Esophagus squamous epithelium (tissue), 5 donors: Measurements from ENCODE around the gene C19orf12. TPM values are rescaled to one million over a fixed set of nuclear protein-coding genes. Genes with fewer than 3 reads are reported as not detected.

Experiments used
- DNase-seq: peaks from one replicate; lab custom pipeline; 2025; lab: John Stamatoyannopoulos, UW
- H3K27ac ChIP-seq, 4 donors: fragments of 200-600 bp; sonication (generic); one replicate each; pipeline ENCODE4 v1.5.1; 2016 to 2019; ENCODE audit warnings: mild to moderate bottlenecking in 1 of 4
- H3K27me3 ChIP-seq, 4 donors: fragments of 200-600 bp; sonication (generic); 1 replicate in 3 of 4; 2 replicates in 1 of 4; pipeline versions ENCODE4 v1.5.1 to v1.6.0; 2017 to 2021; ENCODE audit warnings: antibody characterized with exemption in 1 of 4
- H3K36me3 ChIP-seq, 3 donors: fragments of 200-600 bp; sonication (generic); one replicate each; pipeline ENCODE4 v1.5.1; 2016 to 2019
- H3K4me1 ChIP-seq, 3 donors: fragments of 200-600 bp; sonication (generic); one replicate each; pipeline ENCODE4 v1.5.1; 2017 to 2019
- H3K4me3 ChIP-seq, 4 donors: fragments of 200-600 bp; sonication (generic); 1 replicate in 3 of 4; 2 replicates in 1 of 4; pipeline ENCODE4 v1.5.1; 2016 to 2019; ENCODE audit warnings: mild to moderate bottlenecking in 2 of 4, moderate library complexity in 1 of 4
- H3K9me3 ChIP-seq, 3 donors: fragments of 200-600 bp; sonication (generic); one replicate each; pipeline ENCODE4 v1.5.1; 2016 to 2019
- CTCF ChIP-seq, 6 experiments: fragments of 450-650 bp in 4 of 6; fragments of 200-600 bp in 2 of 6; sonication (generic) in 2 of 6; IDR thresholded peaks; one replicate each; pipeline ENCODE4 v1.5.1; 2016 to 2019; ENCODE audit warnings: antibody characterized with exemption in 6 of 6, mild to moderate bottlenecking in 4 of 6, moderate library complexity in 4 of 6
- POLR2A ChIP-seq, 4 donors: fragments of 450-650 bp; IDR thresholded peaks; one replicate each; pipeline ENCODE4 v1.6.1; 2017; ENCODE audit warnings: antibody characterized with exemption in 4 of 4, mild to moderate bottlenecking in 4 of 4, moderate library complexity in 3 of 4
- WGBS, 2 donors: methylation state at CpG; one replicate each; pipeline ENCODE4 v1.1.5; 2018; 5-methylcytosine and 5-hydroxymethylcytosine counted together
- intact Hi-C: fragments of 100-400 bp; cut with DNase I; formaldehyde crosslinking; loops from one replicate; pipeline ENCODE4 v1.15.0; 2022
- total RNA-seq, 4 donors: library from RNA; depleted of rRNA; stranded (reverse); fragments of >200 nt; gene quantifications; one replicate each; pipeline ENCODE4 v1.1.0, GENCODE V29; 2016
- donor health status: DM: yes; HTN: yes; CAD: no.

C19orf12 gene
- total RNA-seq, 4 donors from 2014 or later, result 11.2 to 21.6 (median 18.3) TPM

GRCh38 chr19:29753190-29753933, 38.3 kb upstream of the C19orf12 start:
- H3K36me3 ChIP-seq, result no peaks in the 10 kb centered on the region
- H3K27ac ChIP-seq, result no peak overlapping the region
- no peak overlapping the region for H3K4me3 ChIP-seq
- DNase-seq, result no peak
- 73 to 83% methylated on average over 10 to 12 of the region's 16 CpGs for WGBS, 2 donors
- intact Hi-C loops, result no loop called here
- TF ChIP-seq CTCF (IDR thresholded peaks at IDR 0.05), result no peak
- no peak for TF ChIP-seq POLR2A (IDR thresholded peaks at IDR 0.05)
- no peaks in the 10 kb centered on the region for H3K4me1 ChIP-seq
- peaks cover 0 to 17% (median 0%) of the 10 kb centered on the region in 4 donors for H3K27me3 ChIP-seq
- H3K9me3 ChIP-seq, result no peaks in the 10 kb centered on the region

GRCh38 chr19:29752450-29753025, 37.5 kb upstream of the C19orf12 start:
- no peaks in the 10 kb centered on the region for H3K36me3 ChIP-seq
- intact Hi-C loops, result no loop called here
- H3K4me1 ChIP-seq, result no peaks in the 10 kb centered on the region
- H3K4me3 ChIP-seq, result no peak overlapping the region
- 56 to 65% methylated on average over 9 to 10 of the region's 11 CpGs for WGBS, 2 donors
- H3K27me3 ChIP-seq, result peaks cover 0 to 17% (median 0%) of the 10 kb centered on the region in 4 donors
- no peak overlapping the region for H3K27ac ChIP-seq
- no peaks in the 10 kb centered on the region for H3K9me3 ChIP-seq
- DNase-seq, result no peak
- TF ChIP-seq CTCF (IDR thresholded peaks at IDR 0.05) (no peak), POLR2A (IDR thresholded peaks at IDR 0.05) (no peak)

- Histone ChIP-seq H3K4me1 (no peaks in the 10 kb centered on the region), H3K27me3 (peaks cover 0 to 17% (median 0%) of the 10 kb centered on the region in 4 donors), H3K9me3 (no peaks in the 10 kb centered on the region), H3K27ac (no peak overlapping the region), H3K4me3 (no peak overlapping the region), H3K36me3 (no peaks in the 10 kb centered on the region)
- 60 to 94% methylated on average over 3 of the region's 3 CpGs for whole genome bisulfite sequencing, 2 donors
- no peak for DNase-seq
- no peak for TF ChIP-seq CTCF (IDR thresholded peaks at IDR 0.05)
- no peak for TF ChIP-seq POLR2A (IDR thresholded peaks at IDR 0.05)
- intact Hi-C loops, result no loop called here
These were observed 36.9 kb upstream of the C19orf12 start for GRCh38 chr19:29751932-29752331.

GRCh38 chr19:29750001-29750400, 34.9 kb upstream of the C19orf12 start:
- Histone ChIP-seq H3K4me1 (no peaks in the 10 kb centered on the region), H3K36me3 (no peaks in the 10 kb centered on the region), H3K9me3 (no peaks in the 10 kb centered on the region), H3K27me3 (peaks cover 0 to 17% (median 0%) of the 10 kb centered on the region in 4 donors), H3K27ac (no peak overlapping the region), H3K4me3 (no peak overlapping the region)
- TF ChIP-seq CTCF (IDR thresholded peaks at IDR 0.05) (no peak), POLR2A (IDR thresholded peaks at IDR 0.05) (no peak)
- WGBS, 2 donors, result 80 to 81% methylated on average over 5 of the region's 5 CpGs
- DNase-seq, result no peak
- intact Hi-C loops, result no loop called here
